ENCODE measurements around the gene LRRC59.

The LRRC59 gene

GRCh38 chr17:50348522-50349242, 48.6 kb downstream of the LRRC59 start:
- peaks cover 30% of the 10 kb centered on the region for H3K4me1 Mint-ChIP-seq
- H3K9me3 Mint-ChIP-seq: no peaks in the 10 kb centered on the region
- peak overlapping the region in 1 of 3 experiments; percentile 19 for H3K27ac Mint-ChIP-seq
- peak overlapping the region; percentile 95 to 96 (median 96) for H3K4me3 Mint-ChIP-seq
- peaks cover 16% of the 10 kb centered on the region for H3K36me3 Mint-ChIP-seq (ENCODE audit: low read depth)
- no peak for TF ChIP-seq CTCF (IDR thresholded peaks at IDR 0.05; ENCODE audit: unreplicated experiment in 3 of 3)
- H3K27me3 Mint-ChIP-seq (ENCODE audit: low read depth): peaks cover 3% of the 10 kb centered on the region

- no peaks in the 10 kb centered on the region for H3K9me3 Mint-ChIP-seq
- peaks cover 3% of the 10 kb centered on the region for H3K27me3 Mint-ChIP-seq (ENCODE audit: low read depth)
- H3K4me3 Mint-ChIP-seq: peak overlapping the region; percentile 95 to 96 (median 96)
- H3K4me1 Mint-ChIP-seq: peaks cover 30% of the 10 kb centered on the region
- no peak for TF ChIP-seq CTCF (IDR thresholded peaks at IDR 0.05; ENCODE audit: unreplicated experiment in 3 of 3)
- peak overlapping the region in 2 of 3 experiments; percentile 58 for H3K27ac Mint-ChIP-seq
- peaks cover 10% of the 10 kb centered on the region for H3K36me3 Mint-ChIP-seq (ENCODE audit: low read depth)
These were observed 49.4 kb downstream of the LRRC59 start for GRCh38 chr17:50347894-50348291.

GRCh38 chr17:50347117-50347893, 50.0 kb downstream of the LRRC59 start:
- Mint-ChIP-seq H3K27ac (peak overlapping the region; percentile 45 to 58 (median 58)), H3K27me3 (ENCODE audit: low read depth) (peaks cover 3% of the 10 kb centered on the region), H3K9me3 (no peaks in the 10 kb centered on the region), H3K4me1 (peaks cover 30% of the 10 kb centered on the region), H3K4me3 (peak overlapping the region; percentile 95 to 96 (median 96)), H3K36me3 (ENCODE audit: low read depth) (peaks cover 9% of the 10 kb centered on the region)
- no peak for TF ChIP-seq CTCF (IDR thresholded peaks at IDR 0.05; ENCODE audit: unreplicated experiment in 3 of 3)

DNA sequence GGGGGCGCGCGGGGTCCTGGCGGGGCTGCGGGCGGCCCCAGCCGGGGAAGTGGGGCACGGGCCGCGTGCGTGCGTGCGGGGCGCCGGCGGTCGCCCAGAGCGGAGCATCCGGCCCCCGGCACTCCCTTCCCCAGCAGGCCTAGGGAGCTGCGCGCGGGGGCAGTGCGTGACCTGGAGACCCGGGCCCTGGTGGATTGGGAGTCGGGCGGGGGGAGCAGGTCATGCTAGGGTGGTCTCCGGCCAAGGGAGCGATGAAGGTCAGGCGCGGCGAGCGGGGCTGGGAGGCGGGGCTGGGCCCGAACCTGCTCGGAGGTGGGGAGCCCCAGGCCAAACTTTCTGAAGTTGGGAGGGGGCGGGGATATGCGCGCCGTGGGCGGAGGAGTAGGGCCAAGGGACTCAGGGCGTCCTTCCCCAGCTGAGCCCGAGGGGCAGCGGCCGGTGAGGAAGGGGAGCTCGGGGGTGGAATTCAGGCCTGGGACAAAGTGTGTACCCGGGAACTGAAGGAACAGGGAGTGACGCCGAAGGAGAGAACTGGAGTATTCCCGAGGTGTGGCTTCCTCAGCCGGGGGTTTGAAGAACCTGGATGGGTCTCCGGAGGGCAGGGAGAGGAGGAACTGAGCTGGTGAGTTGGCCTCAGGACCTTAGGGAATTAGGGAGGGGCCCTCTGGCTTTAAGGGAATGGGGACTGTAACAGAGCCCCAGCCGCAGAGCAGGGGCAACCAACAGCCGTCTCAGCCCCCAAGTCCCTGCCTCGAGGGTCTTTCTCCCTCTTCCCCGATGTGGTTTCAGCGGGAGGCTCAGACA, 50.8 kb downstream of the LRRC59 start:
- Mint-ChIP-seq H3K27me3 (ENCODE audit: low read depth) (peaks cover 3% of the 10 kb centered on the region), H3K4me3 (peak overlapping the region; percentile 95 to 96 (median 96)), H3K4me1 (peaks cover 30% of the 10 kb centered on the region)

More for the DNA sequence above, 50.8 kb downstream of the LRRC59 start:
- H3K36me3 Mint-ChIP-seq (ENCODE audit: low read depth): peaks cover under 1% of the 10 kb centered on the region
- peak overlapping the region; percentile 45 to 90 (median 74) for H3K27ac Mint-ChIP-seq
- H3K9me3 Mint-ChIP-seq: no peaks in the 10 kb centered on the region
- TF ChIP-seq CTCF (IDR thresholded peaks at IDR 0.05; ENCODE audit: unreplicated experiment in 3 of 3): no peak

All from nephron (organoid).